GM19463 (cell line): Measurements from ENCODE around the gene AXIN1.
"Not testable (repeated sequence)": the region's sequence is repeated elsewhere in the genome, so short reads cannot be mapped to it uniquely, and the experiment has no call there.

Experiments used
- ATAC-seq: cut with Tn5 transposase; IDR thresholded peaks from one replicate; pipeline ENCODE4 v1.9.1; 2021; ENCODE audit warnings: mild to moderate bottlenecking, moderate library complexity; ENCODE audit not compliant: unreplicated experiment

The AXIN1 gene

GRCh38 chr16:370979-371514 is 18.5 kb upstream of the AXIN1 start:
- no peak for ATAC-seq

GRCh38 chr16:370443-370842 is 17.9 kb upstream of the AXIN1 start, which contains the start of gene MRPL28:
Gene MRPL28 (minus strand): TSS chr16:370538. CDS start chr16:370218, 320 bp downstream.
- ATAC-seq = peak; percentile 88

- no peak for ATAC-seq
Measured at GRCh38 chr16:369866-370436, 17.4 kb upstream of the AXIN1 start.

GRCh38 chr16:369275-369865 is 16.8 kb upstream of the AXIN1 start:
- ATAC-seq = no peak

- ATAC-seq = no peak
Measured at GRCh38 chr16:368388-369158, 16.1 kb upstream of the AXIN1 start.

- ATAC-seq = no peak
Measured at GRCh38 chr16:367333-367903, 14.9 kb upstream of the AXIN1 start.

- no peak for ATAC-seq
Measured at GRCh38 chr16:366476-366875, 14.0 kb upstream of the AXIN1 start.

GRCh38 chr16:364595-365491 is 12.3 kb upstream of the AXIN1 start:
- ATAC-seq = no peak

- no peak for ATAC-seq
Measured at GRCh38 chr16:363766-364490, 11.4 kb upstream of the AXIN1 start.

- ATAC-seq = no peak
Measured at GRCh38 chr16:363110-363765, 10.7 kb upstream of the AXIN1 start.

GRCh38 chr16:362702-362999 is 10.1 kb upstream of the AXIN1 start:
- ATAC-seq = not testable (repeated sequence)

- no peak for ATAC-seq
Measured at GRCh38 chr16:361872-362701, 9.6 kb upstream of the AXIN1 start.

- ATAC-seq = no peak
Measured at GRCh38 chr16:361341-361871, 8.9 kb upstream of the AXIN1 start.

GRCh38 chr16:360698-361336 is 8.3 kb upstream of the AXIN1 start:
- no peak for ATAC-seq

- ATAC-seq = no peak
Measured at GRCh38 chr16:359871-360697, 7.6 kb upstream of the AXIN1 start.

- no peak for ATAC-seq
Measured at GRCh38 chr16:359067-359763, 6.7 kb upstream of the AXIN1 start.
